Activated CD4-positive, alpha-beta T cell treated with anti-CD3 and anti-CD28 coated beads, Interleukin-2, amount 10 ng/mL, durations not matched to agents 7 days and 5 days (primary cell): ENCODE results near the gene LSM2. TPM values are rescaled to one million over a fixed set of nuclear protein-coding genes. Genes with fewer than 3 reads are reported as not detected.
A peak's percentile ranks its signal among the peaks of the same experiment; 100 is the strongest.
"Not testable (repeated sequence)": the region's sequence is repeated elsewhere in the genome, so short reads cannot be mapped to it uniquely, and the experiment has no call there.

Experiments
- CTCF ChIA-PET: fragments of 350-600 bp; sonication (Branson Sonifier 250); formaldehyde crosslinking; loops from one replicate; lab custom pipeline; 2021; ENCODE audit warnings: antibody characterized with exemption; lab: Charles Lee
- POLR2A ChIA-PET: fragments of 350-600 bp; sonication (Branson Sonifier 250); formaldehyde crosslinking; loops from one replicate; lab custom pipeline; 2021; ENCODE audit warnings: antibody characterized with exemption; lab: Charles Lee
- DNase-seq: peaks from one replicate; pipeline ENCODE4 v3.0.0-alpha.2; 2020
- H3K27ac Mint-ChIP-seq: one replicate; pipeline ENCODE4 v1.8.0; 2021; ENCODE audit warnings: mild to moderate bottlenecking, moderate library complexity, mixed read lengths
- H3K27me3 Mint-ChIP-seq: one replicate; pipeline ENCODE4 v1.8.0; 2021; ENCODE audit warnings: mixed read lengths
- H3K36me3 Mint-ChIP-seq: one replicate; pipeline ENCODE4 v1.8.0; 2021; ENCODE audit warnings: low read depth, mixed read lengths
- H3K4me1 Mint-ChIP-seq: one replicate; pipeline ENCODE4 v1.8.0; 2021; ENCODE audit warnings: mixed read lengths
- H3K4me3 Mint-ChIP-seq: one replicate; pipeline ENCODE4 v1.8.0; 2021; ENCODE audit warnings: mild to moderate bottlenecking, moderate library complexity, mixed read lengths
- H3K9me3 Mint-ChIP-seq: one replicate; pipeline ENCODE4 v1.8.0; 2021; ENCODE audit warnings: mixed read lengths
- total RNA-seq, 2 experiments: library from RNA; stranded (reverse); gene quantifications; one replicate each; pipeline ENCODE4 v1.2.3, GENCODE V29; 2021

Gene LSM2
- total RNA-seq, 2 experiments from 2014 or later = 103 to 109 TPM

DNA sequence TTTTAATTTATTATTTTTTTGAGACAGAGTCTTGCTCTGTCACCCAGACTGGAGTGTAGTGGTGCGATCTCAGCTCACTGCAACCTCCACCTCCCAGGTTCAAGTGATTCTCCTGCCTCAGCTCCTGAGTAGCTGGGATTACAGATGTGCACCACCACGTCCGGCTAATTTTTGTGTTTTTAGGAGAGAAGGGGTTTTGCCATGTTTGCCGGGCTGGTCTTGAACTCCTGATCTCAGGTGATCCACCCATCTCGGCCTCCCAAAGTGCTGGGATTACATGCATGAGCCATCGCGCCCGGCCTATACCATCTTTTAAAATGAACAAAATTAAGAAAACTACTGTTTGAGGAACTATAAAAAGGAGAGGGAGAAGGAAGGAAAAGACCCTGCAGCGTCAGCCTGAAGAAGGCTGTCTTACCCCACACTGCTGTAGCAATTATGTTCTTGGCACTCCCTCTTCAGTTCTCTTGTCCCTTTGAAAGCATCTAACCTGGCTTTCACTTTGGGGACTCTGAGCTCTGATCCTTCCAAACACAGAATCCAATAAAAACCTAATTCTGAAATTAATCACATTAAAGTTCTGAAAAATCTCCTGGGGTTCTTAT is 16.9 kb upstream of the LSM2 start:
- H3K36me3 Mint-ChIP-seq, H3K4me3 Mint-ChIP-seq, H3K9me3 Mint-ChIP-seq, DNase-seq, H3K27ac Mint-ChIP-seq, H3K27me3 Mint-ChIP-seq: not testable (repeated sequence)
- POLR2A ChIA-PET = interaction anchor here (1.2 kb wide), 1 partner anchor 17 kb away, joined by 13 read pairs; the partner anchor contains the start of gene LSM2
- peaks cover 58% of the 10 kb centered on the region for H3K4me1 Mint-ChIP-seq
- CTCF ChIA-PET = interaction anchor here (1.3 to 1.8 kb wide), 3 partner anchors 27 to 94 kb away, joined by 4 to 7 read pairs (median 4); partner anchors contain the start of gene DDAH2

GRCh38 chr6:31822036-31822821 is 15.5 kb upstream of the LSM2 start:
- Mint-ChIP-seq H3K4me3 (peak overlapping the region; percentile 93), H3K4me1 (peaks cover 70% of the 10 kb centered on the region), H3K27me3 (no peaks in the 10 kb centered on the region), H3K9me3 (no peaks in the 10 kb centered on the region), H3K27ac (peak overlapping the region; percentile 94), H3K36me3 (peaks cover 8% of the 10 kb centered on the region)
- ChIA-PET POLR2A (no interaction called here), CTCF (interaction anchor here (1.1 to 1.8 kb wide), 5 partner anchors 9 to 84 kb away, joined by 3 to 7 read pairs (median 6); no protein-coding TSS in a partner anchor)
- peak; percentile 59 for DNase-seq

DNA sequence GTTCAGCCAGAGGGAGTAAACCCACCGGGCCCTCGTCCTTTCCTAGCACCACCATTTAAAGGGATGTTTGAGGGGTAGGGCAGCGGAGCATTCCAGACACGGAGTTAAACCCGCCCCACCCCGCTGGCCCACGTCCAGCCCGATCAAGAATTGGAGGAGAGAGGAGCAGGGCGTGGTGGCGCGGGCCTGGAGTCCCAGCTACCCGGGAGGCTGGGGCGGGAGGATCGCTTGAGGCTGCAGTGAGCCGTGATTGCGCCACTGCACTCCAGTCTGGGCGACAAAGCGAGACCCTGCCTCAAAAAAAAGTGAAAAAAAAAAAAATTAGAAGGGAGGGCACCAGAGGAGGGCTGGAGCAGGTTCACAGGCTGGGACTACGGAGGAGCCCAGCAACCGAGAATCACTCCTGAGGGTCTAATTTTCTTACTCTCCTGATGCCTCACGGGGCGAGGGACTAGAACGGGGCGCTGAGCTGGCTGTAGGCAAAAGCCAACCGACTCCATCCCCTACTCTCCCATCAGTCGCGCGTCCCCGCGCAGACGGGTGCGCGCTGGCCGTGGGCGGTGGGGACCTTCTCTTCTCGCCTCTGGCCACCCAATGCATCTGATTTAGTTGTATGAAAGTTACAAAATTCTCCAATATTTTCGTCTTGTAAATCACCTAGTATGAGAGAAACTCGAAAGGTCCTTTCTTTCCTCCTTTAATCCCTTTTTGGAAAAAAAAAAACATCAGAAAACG is 14.7 kb upstream of the LSM2 start:
- Mint-ChIP-seq H3K27me3 (no peaks in the 10 kb centered on the region), H3K36me3 (peaks cover 8% of the 10 kb centered on the region), H3K4me1 (peaks cover 63% of the 10 kb centered on the region), H3K27ac (peak overlapping the region; percentile 94), H3K9me3 (no peaks in the 10 kb centered on the region), H3K4me3 (peak overlapping the region; percentile 93)
- POLR2A ChIA-PET = no interaction called here
- CTCF ChIA-PET = interaction anchor here (0.6 to 1.5 kb wide), 6 partner anchors 8 to 275 kb away, joined by 3 to 6 read pairs (median 4); partner anchors contain the start of gene ATP6V1G2
- DNase-seq = peak; percentile 42

GRCh38 chr6:31820399-31820798 is 13.6 kb upstream of the LSM2 start:
- POLR2A ChIA-PET = interaction anchor here (0.7 to 0.8 kb wide), 2 partner anchors 14 to 1801 kb away, joined by 3 to 7 read pairs; no protein-coding TSS in a partner anchor
- CTCF ChIA-PET = interaction anchor here (0.6 to 1.5 kb wide), 6 partner anchors 10 to 109 kb away, joined by 3 to 6 read pairs (median 4); no protein-coding TSS in a partner anchor

DNA sequence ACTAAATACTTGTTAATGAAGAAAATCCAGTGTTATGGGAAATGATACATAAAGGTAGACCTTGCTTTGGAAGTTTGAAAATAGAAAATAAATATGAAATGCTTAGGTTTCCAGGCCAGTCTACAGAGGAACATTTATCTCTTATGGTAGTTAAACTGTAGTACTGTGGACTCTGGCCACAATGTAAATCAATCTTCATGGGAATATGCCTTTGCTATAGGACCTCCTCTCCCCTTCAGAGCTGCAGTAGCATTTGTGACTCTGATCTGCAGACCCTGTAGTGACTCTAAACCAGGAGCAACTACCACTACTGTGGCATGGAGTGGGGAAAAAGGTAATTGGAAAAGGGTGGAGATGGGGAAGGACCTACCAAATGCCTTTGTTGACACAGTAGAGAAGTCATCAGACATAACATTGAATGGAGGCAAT is 13.1 kb upstream of the LSM2 start:
- ChIA-PET CTCF (interaction anchor here (0.6 to 1.5 kb wide), 7 partner anchors 11 to 311 kb away, joined by 3 to 6 read pairs (median 3); partner anchors contain the start of gene FKBPL), POLR2A (interaction anchor here (0.8 kb wide), 1 partner anchor 14 kb away, joined by 3 read pairs; no protein-coding TSS in a partner anchor)
- no peak for DNase-seq
- Mint-ChIP-seq H3K27me3 (no peaks in the 10 kb centered on the region), H3K9me3 (no peaks in the 10 kb centered on the region), H3K27ac (peak overlapping the region; percentile 72), H3K4me1 (peaks cover 52% of the 10 kb centered on the region), H3K36me3 (peaks cover 10% of the 10 kb centered on the region), H3K4me3 (peak overlapping the region; percentile 38)

More at GRCh38 chr6:31820399-31820798, 13.6 kb upstream of the LSM2 start:
- H3K4me1 Mint-ChIP-seq = peaks cover 56% of the 10 kb centered on the region
- not testable (repeated sequence) for H3K4me3 Mint-ChIP-seq, DNase-seq, H3K27ac Mint-ChIP-seq, H3K9me3 Mint-ChIP-seq, H3K27me3 Mint-ChIP-seq, H3K36me3 Mint-ChIP-seq

GRCh38 chr6:31817929-31818511 is 11.3 kb upstream of the LSM2 start:
- H3K27me3 Mint-ChIP-seq, H3K9me3 Mint-ChIP-seq, POLR2A ChIA-PET, DNase-seq: not testable (repeated sequence)
- CTCF ChIA-PET = interaction anchor here (1.0 kb wide), 1 partner anchor 22 kb away, joined by 5 read pairs; the partner anchor contains the start of gene VARS1
- Mint-ChIP-seq H3K4me3 (peak overlapping the region; percentile 91), H3K4me1 (peaks cover 53% of the 10 kb centered on the region), H3K36me3 (peaks cover 12% of the 10 kb centered on the region), H3K27ac (peak overlapping the region; percentile 94)

DNA sequence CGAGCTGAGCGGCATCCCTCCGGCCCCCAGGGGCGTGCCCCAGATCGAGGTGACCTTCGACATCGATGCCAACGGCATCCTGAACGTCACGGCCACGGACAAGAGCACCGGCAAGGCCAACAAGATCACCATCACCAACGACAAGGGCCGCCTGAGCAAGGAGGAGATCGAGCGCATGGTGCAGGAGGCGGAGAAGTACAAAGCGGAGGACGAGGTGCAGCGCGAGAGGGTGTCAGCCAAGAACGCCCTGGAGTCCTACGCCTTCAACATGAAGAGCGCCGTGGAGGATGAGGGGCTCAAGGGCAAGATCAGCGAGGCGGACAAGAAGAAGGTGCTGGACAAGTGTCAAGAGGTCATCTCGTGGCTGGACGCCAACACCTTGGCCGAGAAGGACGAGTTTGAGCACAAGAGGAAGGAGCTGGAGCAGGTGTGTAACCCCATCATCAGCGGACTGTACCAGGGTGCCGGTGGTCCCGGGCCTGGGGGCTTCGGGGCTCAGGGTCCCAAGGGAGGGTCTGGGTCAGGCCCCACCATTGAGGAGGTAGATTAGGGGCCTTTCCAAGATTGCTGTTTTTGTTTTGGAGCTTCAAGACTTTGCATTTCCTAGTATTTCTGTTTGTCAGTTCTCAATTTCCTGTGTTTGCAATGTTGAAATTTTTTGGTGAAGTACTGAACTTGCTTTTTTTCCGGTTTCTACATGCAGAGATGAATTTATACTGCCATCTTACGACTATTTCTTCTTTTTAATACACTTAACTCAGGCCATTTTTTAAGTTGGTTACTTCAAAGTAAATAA is 10.6 kb upstream of the LSM2 start:
- not testable (repeated sequence) for DNase-seq, H3K9me3 Mint-ChIP-seq
- CTCF ChIA-PET = interaction anchor here (1.0 kb wide), 1 partner anchor 22 kb away, joined by 5 read pairs; the partner anchor contains the start of gene VARS1

GRCh38 chr6:31815025-31815838 is 8.5 kb upstream of the LSM2 start, which contains the start of the genes HSPA1A and HSPA1L:
TSS of gene HSPA1A (plus strand) at chr6:31815543. CDS start at chr6:31815757, 214 bp downstream.
TSS of gene HSPA1L (minus strand) at chr6:31815283. CDS start at chr6:31811972, 3,311 bp downstream.
- H3K27ac Mint-ChIP-seq = peak within 1 kb of the TSS; percentile 92
- peak; percentile 71 for DNase-seq
- POLR2A ChIA-PET = interaction anchor here (0.5 to 1.2 kb wide), 4 partner anchors 8 to 103 kb away, joined by 3 to 5 read pairs (median 4); partner anchors contain the start of genes LSM2 and VARS1
- peak within 1 kb of the TSS; percentile 93 for H3K4me3 Mint-ChIP-seq
- CTCF ChIA-PET = interaction anchor here (0.6 to 1.9 kb wide), 7 partner anchors 9 to 85 kb away, joined by 3 to 9 read pairs (median 3); partner anchors contain the start of gene LSM2
- H3K9me3 Mint-ChIP-seq = no peaks in the 10 kb centered on the region
- no peaks in the 10 kb centered on the region for H3K27me3 Mint-ChIP-seq
- peaks cover 50% of the 10 kb centered on the region for H3K4me1 Mint-ChIP-seq
- H3K36me3 Mint-ChIP-seq = peaks cover 22% of the 10 kb centered on the region

More for the DNA sequence above, 10.6 kb upstream of the LSM2 start:
- H3K27me3 Mint-ChIP-seq, POLR2A ChIA-PET: not testable (repeated sequence)
- peak overlapping the region; percentile 91 for H3K4me3 Mint-ChIP-seq
- H3K36me3 Mint-ChIP-seq = peaks cover 12% of the 10 kb centered on the region
- H3K4me1 Mint-ChIP-seq = peaks cover 53% of the 10 kb centered on the region
- peak overlapping the region; percentile 94 for H3K27ac Mint-ChIP-seq

- Mint-ChIP-seq H3K9me3 (no peaks in the 10 kb centered on the region), H3K4me1 (peaks cover 46% of the 10 kb centered on the region), H3K27ac (peak overlapping the region; percentile 92), H3K4me3 (peak overlapping the region; percentile 93), H3K27me3 (no peaks in the 10 kb centered on the region), H3K36me3 (peaks cover 24% of the 10 kb centered on the region)
- peak; percentile 82 for DNase-seq
- ChIA-PET CTCF (interaction anchor here (1.1 to 1.9 kb wide), 5 partner anchors 8 to 76 kb away, joined by 3 to 9 read pairs (median 4); partner anchors contain the start of gene LSM2), POLR2A (interaction anchor here (0.5 to 1.2 kb wide), 4 partner anchors 8 to 104 kb away, joined by 3 to 5 read pairs (median 4); partner anchors contain the start of genes LSM2 and VARS1)
Observed at GRCh38 chr6:31814677-31815024, 7.9 kb upstream of the LSM2 start.

GRCh38 chr6:31813465-31813849 is 6.7 kb upstream of the LSM2 start:
- H3K4me3 Mint-ChIP-seq = peak overlapping the region; percentile 93
- DNase-seq = no peak
- ChIA-PET POLR2A (no interaction called here), CTCF (interaction anchor here (1.1 to 1.5 kb wide), 4 partner anchors 8 to 14 kb away, joined by 3 to 6 read pairs (median 4); no protein-coding TSS in a partner anchor)
- no peaks in the 10 kb centered on the region for H3K9me3 Mint-ChIP-seq
- no peaks in the 10 kb centered on the region for H3K27me3 Mint-ChIP-seq
- H3K4me1 Mint-ChIP-seq = peaks cover 40% of the 10 kb centered on the region
- peak overlapping the region; percentile 85 for H3K27ac Mint-ChIP-seq
- H3K36me3 Mint-ChIP-seq = peaks cover 24% of the 10 kb centered on the region
